HG03095 (cell line): Measurements from ENCODE around the gene IFNGR2.
A peak's percentile ranks its signal among the peaks of the same experiment; 100 is the strongest.
"Not testable (repeated sequence)": the region's sequence is repeated elsewhere in the genome, so short reads cannot be mapped to it uniquely, and the experiment has no call there.

Source experiments
- ATAC-seq: cut with Tn5 transposase; IDR thresholded peaks from one replicate; pipeline ENCODE4 v1.9.1; 2021; ENCODE audit warnings: moderate library complexity; ENCODE audit not compliant: unreplicated experiment

IFNGR2 gene

GRCh38 chr21:33403128-33403785 lies at the start of gene IFNGR2:
Gene IFNGR2 (plus strand): TSS chr21:33403413. CDS start chr21:33403544, 131 bp downstream.
- ATAC-seq = no peak

- no peak for ATAC-seq
These were observed 47.9 kb upstream of the IFNGR2 start for GRCh38 chr21:33355355-33355754.

GRCh38 chr21:33355996-33356395 lies 47.2 kb upstream of the IFNGR2 start:
- ATAC-seq = no peak

GRCh38 chr21:33357177-33357576 lies 46.0 kb upstream of the IFNGR2 start:
- ATAC-seq = no peak

GRCh38 chr21:33359446-33359845 lies 43.8 kb upstream of the IFNGR2 start:
- no peak for ATAC-seq

GRCh38 chr21:33360281-33360680 lies 42.9 kb upstream of the IFNGR2 start:
- no peak for ATAC-seq

GRCh38 chr21:33360881-33361602 lies 42.2 kb upstream of the IFNGR2 start:
- ATAC-seq = peak; percentile 62

- ATAC-seq = no peak
These were observed 41.1 kb upstream of the IFNGR2 start for GRCh38 chr21:33362044-33362555.

- not testable (repeated sequence) for ATAC-seq
These were observed 39.2 kb upstream of the IFNGR2 start for GRCh38 chr21:33363911-33364609.

- ATAC-seq = no peak
These were observed 38.4 kb upstream of the IFNGR2 start for GRCh38 chr21:33364830-33365229.

- no peak for ATAC-seq
These were observed 35.8 kb upstream of the IFNGR2 start for GRCh38 chr21:33367309-33367973.

GRCh38 chr21:33368124-33368523 lies 35.1 kb upstream of the IFNGR2 start:
- ATAC-seq = no peak

- ATAC-seq = no peak
These were observed 34.6 kb upstream of the IFNGR2 start for GRCh38 chr21:33368576-33368975.

- ATAC-seq = no peak
These were observed 33.6 kb upstream of the IFNGR2 start for GRCh38 chr21:33369586-33369985.

GRCh38 chr21:33370305-33370704 lies 32.9 kb upstream of the IFNGR2 start:
- no peak for ATAC-seq

GRCh38 chr21:33371366-33371765 lies 31.8 kb upstream of the IFNGR2 start:
- ATAC-seq = no peak

- no peak for ATAC-seq
These were observed 30.6 kb upstream of the IFNGR2 start for GRCh38 chr21:33372582-33372981.

GRCh38 chr21:33373451-33373850 lies 29.8 kb upstream of the IFNGR2 start:
- ATAC-seq = no peak

- no peak for ATAC-seq
These were observed 29.1 kb upstream of the IFNGR2 start for GRCh38 chr21:33374080-33374449.

GRCh38 chr21:33374450-33375096 lies 28.6 kb upstream of the IFNGR2 start:
- ATAC-seq = no peak
